Mucosa of descending colon (tissue), 3 donors: ENCODE data around the gene CCDC187. TPM values are rescaled to one million over a fixed set of nuclear protein-coding genes. Genes with fewer than 3 reads are reported as not detected.
A peak's percentile ranks its signal among the peaks of the same experiment; 100 is the strongest.

Experiments
- ATAC-seq: fragments of 200-7000 bp; cut with Tn5 transposase; one replicate; pipeline ENCODE4 v1.9.1; 2020; ENCODE audit warnings: mild to moderate bottlenecking, moderate library complexity
- DNase-seq, 3 donors: peaks; one replicate each; pipeline ENCODE4 v3.0.0-alpha.2; 2020
- H3K36me3 ChIP-seq: fragments of 200-600 bp; one replicate; pipeline ENCODE4 v1.8.0; 2021; ENCODE audit warnings: low read depth, mild to moderate bottlenecking
- H3K4me1 ChIP-seq: fragments of 200-600 bp; one replicate; pipeline ENCODE4 v1.8.0; 2021; ENCODE audit warnings: low read depth, mild to moderate bottlenecking
- H3K4me3 ChIP-seq: fragments of 200-600 bp; one replicate; pipeline ENCODE4 v1.8.0; 2021; ENCODE audit warnings: mild to moderate bottlenecking
- H3K9me3 ChIP-seq: fragments of 200-600 bp; one replicate; pipeline ENCODE4 v1.8.0; 2021; ENCODE audit warnings: mild to moderate bottlenecking
- CTCF ChIP-seq: fragments of 200-600 bp; IDR thresholded peaks from one replicate; pipeline ENCODE4 v1.8.0; 2022; ENCODE audit warnings: antibody characterized with exemption, mild to moderate bottlenecking
- intact Hi-C, 2 donors: fragments of 100-400 bp; cut with DNase I in 1 of 2; cut with micrococcal nuclease in 1 of 2; formaldehyde crosslinking; loops; one replicate each; pipeline versions ENCODE4 v1.11.0 to v1.11.1; 2022; cut with DNase I, micrococcal nuclease
- total RNA-seq, 3 donors: library from RNA; stranded (reverse); fragmentation: NEBNext Ultra II Directional in 2 of 3; extraction: Animal tissue kit (Norgen Biotek cat#: 25700) in 2 of 3; gene quantifications; one replicate each; pipeline versions ENCODE4 v1.2.1 to v1.2.4, GENCODE V29; 2021 to 2023
- donor health status: DM: no; HTN: no; CAD: no; lungs with moderate emphysema.
- donor health status: DM: no; HTN: no; CAD: no.
- donor health status: DM: no; HTN: yes; CAD: no.

CCDC187 gene
- total RNA-seq, 3 donors from 2014 or later, result 0.19 to 0.93 (median 0.48) TPM

DNA sequence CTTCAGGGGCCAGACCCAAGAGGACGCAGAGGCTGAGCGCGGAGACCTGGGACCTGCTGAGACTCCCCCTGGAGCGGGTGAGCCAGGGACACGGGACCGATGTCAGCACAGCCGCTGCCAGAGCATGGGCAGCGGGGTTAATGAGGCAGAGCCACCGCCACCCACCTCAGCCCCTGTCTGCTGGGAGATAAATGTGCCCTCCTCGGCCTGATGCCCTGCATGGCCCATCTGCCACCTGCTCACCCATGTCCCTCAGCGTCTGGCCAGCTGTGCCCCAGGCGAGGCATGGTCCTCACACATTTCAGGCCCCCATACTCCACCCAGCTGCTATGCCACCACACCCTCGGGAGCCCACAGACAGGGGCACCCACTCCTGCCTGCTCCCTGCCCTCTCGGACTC, 44.8 kb upstream of the CCDC187 start:
- ATAC-seq (no peak), DNase-seq (no peak)
- intact Hi-C loops, result no loop called here
- no peak for TF ChIP-seq CTCF
- H3K4me1 ChIP-seq, result peaks cover 6% of the 10 kb centered on the region
- no peaks in the 10 kb centered on the region for H3K36me3 ChIP-seq
- no peak overlapping the region for H3K4me3 ChIP-seq
- no peaks in the 10 kb centered on the region for H3K9me3 ChIP-seq

DNA sequence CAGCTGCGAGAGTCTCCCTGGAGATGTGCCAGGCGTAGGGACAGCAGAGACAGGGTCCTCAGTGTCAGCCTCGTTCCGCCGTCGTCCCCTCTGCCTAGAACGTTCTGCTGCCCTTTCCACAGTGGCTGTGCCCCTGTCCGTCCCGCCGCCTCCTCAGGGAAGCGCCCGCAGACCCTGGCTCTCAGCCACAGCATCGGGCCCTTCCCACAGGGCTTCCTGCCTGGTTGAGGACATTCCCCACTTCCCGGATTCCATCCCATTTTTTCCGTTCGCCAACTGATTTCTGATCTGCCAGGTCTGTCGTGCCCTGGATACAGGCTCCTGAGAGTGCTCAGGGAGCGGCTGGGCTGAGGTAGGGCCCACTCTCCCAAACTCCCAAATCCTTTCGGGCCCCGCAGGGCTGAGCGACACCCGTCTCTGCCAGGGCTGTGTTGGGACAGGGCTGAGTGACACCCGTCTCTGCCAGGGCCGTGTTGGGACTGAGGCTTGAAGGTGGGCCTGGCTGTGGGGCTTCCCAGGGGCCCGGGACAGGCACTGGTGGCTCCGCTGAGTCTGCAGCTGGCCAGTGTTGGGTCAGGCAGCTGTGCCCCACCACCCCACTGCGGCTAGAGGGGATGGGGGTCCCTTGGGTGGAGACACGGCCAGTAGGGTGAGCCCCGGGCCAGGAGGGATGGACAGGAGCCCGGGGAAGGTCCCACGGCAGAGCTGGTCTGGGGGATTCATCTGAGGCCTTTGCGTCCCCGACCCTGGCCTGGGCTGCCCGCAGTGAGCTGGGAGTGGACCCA, 43.8 kb upstream of the CCDC187 start:
- TF ChIP-seq CTCF, result no peak
- peaks cover 11% of the 10 kb centered on the region for H3K4me1 ChIP-seq
- no peak overlapping the region for H3K4me3 ChIP-seq
- ATAC-seq (no peak), DNase-seq (no peak)
- intact Hi-C loops, result no loop called here
- H3K36me3 ChIP-seq, result no peaks in the 10 kb centered on the region
- no peaks in the 10 kb centered on the region for H3K9me3 ChIP-seq

GRCh38 chr9:136346927-136347465, 43.1 kb upstream of the CCDC187 start:
- Histone ChIP-seq H3K4me3 (no peak overlapping the region), H3K9me3 (no peaks in the 10 kb centered on the region), H3K36me3 (no peaks in the 10 kb centered on the region), H3K4me1 (peaks cover 16% of the 10 kb centered on the region)
- intact Hi-C loops, result no loop called here
- ATAC-seq (no peak), DNase-seq (no peak)
- no peak for TF ChIP-seq CTCF

- ATAC-seq (peak; percentile 20), DNase-seq (no peak)
- H3K4me1 ChIP-seq, result peaks cover 18% of the 10 kb centered on the region
- no peaks in the 10 kb centered on the region for H3K36me3 ChIP-seq
- intact Hi-C loops, result no loop called here
- H3K4me3 ChIP-seq, result no peak overlapping the region
- H3K9me3 ChIP-seq, result no peaks in the 10 kb centered on the region
- no peak for TF ChIP-seq CTCF
Observed at GRCh38 chr9:136346157-136346481, 42.2 kb upstream of the CCDC187 start.

GRCh38 chr9:136345281-136346156, 41.6 kb upstream of the CCDC187 start:
- H3K4me3 ChIP-seq, result no peak overlapping the region

More at GRCh38 chr9:136345281-136346156, 41.6 kb upstream of the CCDC187 start:
- DNase-seq, result peak in 2 of 3 donors; percentile 58 to 65
- intact Hi-C loops, result no loop called here
- H3K36me3 ChIP-seq, result no peaks in the 10 kb centered on the region
- peaks cover 18% of the 10 kb centered on the region for H3K4me1 ChIP-seq
- H3K9me3 ChIP-seq, result no peaks in the 10 kb centered on the region
- no peak for TF ChIP-seq CTCF
- peak; percentile 55 for ATAC-seq
